ENCODE results near the gene PDE4D.

DNA sequence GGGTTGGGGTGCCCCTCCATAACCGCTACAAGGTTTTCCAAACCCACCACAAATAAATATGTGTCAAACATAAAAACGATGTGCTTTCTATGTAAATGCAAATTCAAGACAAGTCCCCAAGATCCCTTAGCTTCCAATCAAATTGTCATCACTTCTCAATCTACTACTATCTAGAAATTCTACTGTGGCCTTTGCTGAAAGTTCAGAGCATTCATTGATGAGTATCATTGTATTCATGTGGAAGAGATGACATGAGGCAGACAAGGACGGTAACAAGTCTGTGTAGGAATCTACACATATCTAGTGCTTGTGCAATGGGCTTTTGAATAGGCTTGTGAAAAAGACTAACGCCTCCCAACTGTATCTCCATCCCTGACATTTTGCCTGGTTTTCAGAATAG lies 524.6 kb downstream of the PDE4D start:
- TF ChIP-seq, protein P1, sequence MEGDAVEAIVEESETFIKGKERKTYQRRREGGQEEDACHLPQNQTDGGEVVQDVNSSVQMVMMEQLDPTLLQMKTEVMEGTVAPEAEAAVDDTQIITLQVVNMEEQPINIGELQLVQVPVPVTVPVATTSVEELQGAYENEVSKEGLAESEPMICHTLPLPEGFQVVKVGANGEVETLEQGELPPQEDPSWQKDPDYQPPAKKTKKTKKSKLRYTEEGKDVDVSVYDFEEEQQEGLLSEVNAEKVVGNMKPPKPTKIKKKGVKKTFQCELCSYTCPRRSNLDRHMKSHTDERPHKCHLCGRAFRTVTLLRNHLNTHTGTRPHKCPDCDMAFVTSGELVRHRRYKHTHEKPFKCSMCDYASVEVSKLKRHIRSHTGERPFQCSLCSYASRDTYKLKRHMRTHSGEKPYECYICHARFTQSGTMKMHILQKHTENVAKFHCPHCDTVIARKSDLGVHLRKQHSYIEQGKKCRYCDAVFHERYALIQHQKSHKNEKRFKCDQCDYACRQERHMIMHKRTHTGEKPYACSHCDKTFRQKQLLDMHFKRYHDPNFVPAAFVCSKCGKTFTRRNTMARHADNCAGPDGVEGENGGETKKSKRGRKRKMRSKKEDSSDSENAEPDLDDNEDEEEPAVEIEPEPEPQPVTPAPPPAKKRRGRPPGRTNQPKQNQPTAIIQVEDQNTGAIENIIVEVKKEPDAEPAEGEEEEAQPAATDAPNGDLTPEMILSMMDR (IDR thresholded peaks at IDR 0.05; ENCODE audit: insufficient read depth, low read depth, low read length), result no peak
- no peak for TF ChIP-seq EZH2 (IDR thresholded peaks at IDR 0.05; ENCODE audit: insufficient read depth, low read length)

Data from astrocyte (in vitro differentiated cells and primary cell).